Esophagus muscularis mucosa (tissue), 4 donors: ENCODE results near the gene TRIP13. TPM values are rescaled to one million over a fixed set of nuclear protein-coding genes. Genes with fewer than 3 reads are reported as not detected.
"Not testable (repeated sequence)": the region's sequence is repeated elsewhere in the genome, so short reads cannot be mapped to it uniquely, and the experiment has no call there.

Source experiments
- DNase-seq: peaks from one replicate; pipeline ENCODE4 v3.0.0-alpha.2; 2017; ENCODE audit errors: extremely low spot score
- H3K27ac ChIP-seq, 4 donors: fragments of 200-600 bp; sonication (generic); replicated peaks in 1 of 4; 1 replicate in 3 of 4; 2 replicates in 1 of 4; pipeline ENCODE4 v1.5.1; 2016 to 2019; ENCODE audit warnings: mild to moderate bottlenecking in 1 of 4
- H3K27me3 ChIP-seq, 4 donors: fragments of 200-600 bp; sonication (generic); one replicate each; pipeline versions ENCODE4 v1.5.1 to v1.6.0; 2016 to 2019
- H3K36me3 ChIP-seq, 4 donors: fragments of 200-600 bp; sonication (generic); one replicate each; pipeline ENCODE4 v1.5.1; 2016 to 2019
- H3K4me1 ChIP-seq, 4 donors: fragments of 200-600 bp; sonication (generic); one replicate each; pipeline ENCODE4 v1.5.1; 2016 to 2019
- H3K4me3 ChIP-seq, 4 donors: fragments of 200-600 bp; sonication (generic); 1 replicate in 2 of 4; 2 replicates in 2 of 4; pipeline ENCODE4 v1.5.1; 2016 to 2019; ENCODE audit warnings: mild to moderate bottlenecking in 4 of 4, moderate library complexity in 1 of 4
- H3K9me3 ChIP-seq, 4 donors: fragments of 200-600 bp; sonication (generic); 1 replicate in 3 of 4; 2 replicates in 1 of 4; pipeline ENCODE4 v1.5.1; 2016 to 2019
- EP300 ChIP-seq: sonication (generic); formaldehyde crosslinking; IDR thresholded peaks from one replicate; pipeline ENCODE4 v1.6.1; 2017; ENCODE audit warnings: antibody characterized with exemption
- POLR2A ChIP-seq: fragments of 450-650 bp; IDR thresholded peaks from one replicate; pipeline ENCODE4 v1.6.1; 2017; ENCODE audit warnings: antibody characterized with exemption, moderate library complexity, mild to moderate bottlenecking, low read depth
- POLR2AphosphoS5 ChIP-seq, 2 donors: sonication (generic); formaldehyde crosslinking; IDR thresholded peaks; one replicate each; pipeline ENCODE4 v1.6.1; 2017; ENCODE audit warnings: antibody characterized with exemption in 2 of 2
- WGBS: methylation state at CpG from one replicate; pipeline ENCODE4 v1.1.5; 2018; 5-methylcytosine and 5-hydroxymethylcytosine counted together
- intact Hi-C: fragments of 100-400 bp; cut with DNase I; formaldehyde crosslinking; loops from one replicate; pipeline ENCODE4 v1.15.1; 2023
- total RNA-seq, 4 donors: library from RNA; depleted of rRNA; stranded (reverse); fragments of >200 nt; gene quantifications; one replicate each; pipeline versions ENCODE4 v1.1.0 to v1.2.1, GENCODE V29; 2016
- TF ChIP-seq, protein P1 (sequence below), 3 experiments: fragments of 200-600 bp in 2 of 3; fragments of 450-650 bp in 1 of 3; sonication (generic) in 2 of 3; IDR thresholded peaks; one replicate each; pipeline ENCODE4 v1.5.1; 2017 to 2019; ENCODE audit warnings: antibody characterized with exemption in 3 of 3, mild to moderate bottlenecking in 2 of 3, moderate library complexity in 1 of 3

The TRIP13 gene
- total RNA-seq, 4 donors from 2014 or later, result 0.65 to 0.92 (median 0.66) TPM; not detected in 1

DNA sequence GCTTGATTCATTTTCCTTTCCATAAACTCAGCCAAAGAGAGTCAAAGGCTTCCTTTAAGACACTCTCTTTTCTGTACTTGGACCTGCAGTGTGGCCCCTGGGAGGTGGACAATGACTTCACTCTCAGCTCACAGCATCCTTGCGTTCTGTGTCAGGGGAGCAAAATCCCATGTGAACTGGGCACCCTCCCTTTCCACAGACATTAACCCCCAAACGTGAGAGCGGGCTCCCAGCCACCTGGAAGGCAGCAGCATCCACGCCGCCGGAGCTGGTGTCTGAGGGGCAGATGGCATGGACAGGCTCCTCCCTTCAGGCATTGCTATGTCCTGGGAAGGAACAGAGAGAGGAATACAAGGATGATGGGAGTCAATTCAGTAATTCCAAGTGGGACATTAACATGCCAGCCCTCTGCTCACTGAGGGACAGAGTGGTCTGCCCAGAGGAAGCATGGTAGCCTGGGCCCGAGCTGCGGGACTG, 39.5 kb downstream of the TRIP13 start:
- intact Hi-C loops, result no loop called here
- WGBS, result 74% methylated on average over 8 of the region's 8 CpGs
- Histone ChIP-seq H3K27ac (peak overlapping the region; percentile 37 to 78 (median 72)), H3K36me3 (no peaks in the 10 kb centered on the region), H3K4me1 (peaks cover 4 to 25% (median 21%) of the 10 kb centered on the region in 4 donors), H3K9me3 (no peaks in the 10 kb centered on the region), H3K4me3 (no peak overlapping the region), H3K27me3 (peaks cover 0 to 6% (median 0%) of the 10 kb centered on the region in 4 donors)
- TF ChIP-seq EP300 (no peak), POLR2AphosphoS5 (IDR thresholded peaks at IDR 0.05) (no peak), POLR2A (no peak)
- TF ChIP-seq, protein P1, sequence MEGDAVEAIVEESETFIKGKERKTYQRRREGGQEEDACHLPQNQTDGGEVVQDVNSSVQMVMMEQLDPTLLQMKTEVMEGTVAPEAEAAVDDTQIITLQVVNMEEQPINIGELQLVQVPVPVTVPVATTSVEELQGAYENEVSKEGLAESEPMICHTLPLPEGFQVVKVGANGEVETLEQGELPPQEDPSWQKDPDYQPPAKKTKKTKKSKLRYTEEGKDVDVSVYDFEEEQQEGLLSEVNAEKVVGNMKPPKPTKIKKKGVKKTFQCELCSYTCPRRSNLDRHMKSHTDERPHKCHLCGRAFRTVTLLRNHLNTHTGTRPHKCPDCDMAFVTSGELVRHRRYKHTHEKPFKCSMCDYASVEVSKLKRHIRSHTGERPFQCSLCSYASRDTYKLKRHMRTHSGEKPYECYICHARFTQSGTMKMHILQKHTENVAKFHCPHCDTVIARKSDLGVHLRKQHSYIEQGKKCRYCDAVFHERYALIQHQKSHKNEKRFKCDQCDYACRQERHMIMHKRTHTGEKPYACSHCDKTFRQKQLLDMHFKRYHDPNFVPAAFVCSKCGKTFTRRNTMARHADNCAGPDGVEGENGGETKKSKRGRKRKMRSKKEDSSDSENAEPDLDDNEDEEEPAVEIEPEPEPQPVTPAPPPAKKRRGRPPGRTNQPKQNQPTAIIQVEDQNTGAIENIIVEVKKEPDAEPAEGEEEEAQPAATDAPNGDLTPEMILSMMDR (IDR thresholded peaks at IDR 0.05), result no peak
- DNase-seq, result no peak

DNA sequence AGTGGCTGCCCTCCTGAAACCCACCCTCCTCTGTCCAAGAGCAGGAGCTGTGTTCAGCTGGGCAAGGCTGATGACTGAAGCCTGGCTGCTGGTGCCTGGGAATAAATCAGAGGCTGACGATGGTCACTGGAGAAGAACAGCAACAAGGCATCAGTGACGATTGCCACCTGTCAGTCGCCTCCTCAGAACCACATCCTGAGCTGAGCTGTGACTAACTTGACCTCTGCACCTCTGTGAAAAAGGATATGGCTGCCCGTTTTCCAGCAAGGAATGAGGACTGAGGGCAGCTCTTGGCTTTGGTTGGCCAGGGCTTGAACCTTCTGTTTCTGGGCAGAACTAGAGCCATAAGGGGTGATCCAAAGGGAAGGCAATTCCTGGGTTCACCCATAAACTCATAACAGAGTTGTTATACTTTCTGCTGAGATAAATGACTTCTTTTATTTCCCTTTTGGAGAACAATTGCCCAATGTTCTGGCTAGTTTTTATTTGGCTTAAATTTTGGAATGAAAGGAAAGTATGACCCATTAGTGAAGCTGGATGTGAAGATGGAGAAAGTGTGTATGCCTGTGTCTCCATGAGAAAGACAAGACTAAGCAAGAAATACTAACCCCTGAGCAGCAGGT, 40.1 kb downstream of the TRIP13 start:
- no peak for DNase-seq
- TF ChIP-seq POLR2A (no peak), EP300 (no peak), POLR2AphosphoS5 (IDR thresholded peaks at IDR 0.05) (peak; percentile 23 to 67)
- TF ChIP-seq, protein P1 (IDR thresholded peaks at IDR 0.05), result no peak
- intact Hi-C loops, result no loop called here
- Histone ChIP-seq H3K36me3 (no peaks in the 10 kb centered on the region), H3K9me3 (no peaks in the 10 kb centered on the region), H3K4me3 (no peak overlapping the region), H3K27ac (peak overlapping the region; percentile 49 to 78 (median 72)), H3K27me3 (peaks cover 0 to under 1% (median 0%) of the 10 kb centered on the region in 4 donors), H3K4me1 (peaks cover 4 to 23% (median 21%) of the 10 kb centered on the region in 4 donors)
- WGBS, result 47% methylated on average over 4 of the region's 4 CpGs

DNA sequence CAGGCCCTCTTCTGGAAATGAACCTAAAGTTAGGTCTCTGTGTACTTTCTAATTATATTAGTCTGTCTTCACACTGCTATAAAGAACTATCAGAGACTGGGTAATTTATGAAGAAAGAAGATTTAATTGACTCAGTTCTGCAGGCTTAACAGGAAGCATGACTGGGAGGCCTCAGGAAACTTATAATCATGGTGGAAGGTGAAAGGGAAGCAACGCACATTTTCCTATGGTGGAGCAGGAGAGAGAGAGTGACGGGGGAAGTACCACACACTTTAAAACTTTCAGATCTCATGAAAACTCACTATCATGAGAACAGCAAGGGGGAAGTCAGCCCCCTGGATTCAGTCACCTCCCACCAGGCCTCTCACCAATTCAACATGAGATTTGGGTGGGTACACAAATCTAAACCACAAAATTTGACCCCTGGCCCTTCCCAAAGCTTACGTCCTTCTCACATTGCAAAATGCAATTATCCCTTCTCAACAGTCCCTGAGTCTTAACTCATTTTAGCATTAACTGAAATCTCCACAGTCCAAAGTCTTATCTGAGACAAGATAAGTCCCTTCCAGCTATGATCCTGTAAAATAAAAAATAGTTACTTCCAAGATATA, 40.7 kb downstream of the TRIP13 start:
- intact Hi-C loops, result no loop called here

DNA sequence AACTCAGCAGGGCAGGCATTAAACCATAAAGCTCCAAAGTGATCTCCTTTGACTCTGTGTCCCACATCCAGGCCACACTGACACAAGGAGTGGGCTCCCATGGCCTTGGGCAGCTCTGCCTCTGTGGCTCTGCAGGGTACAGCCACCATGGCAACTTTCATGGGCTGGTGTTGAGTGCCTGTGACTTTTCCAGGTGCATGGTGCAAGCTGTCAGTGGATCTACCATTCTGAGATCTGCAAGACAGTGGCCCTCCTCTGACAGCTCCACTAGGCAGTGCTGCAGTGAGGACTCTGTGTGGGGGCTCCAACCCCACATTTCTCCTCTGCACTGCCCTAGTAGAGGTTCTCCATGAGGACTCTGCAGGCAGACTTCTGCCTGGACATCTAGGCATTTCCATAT, 41.3 kb downstream of the TRIP13 start:
- H3K9me3 ChIP-seq, H3K36me3 ChIP-seq, intact Hi-C loops, H3K4me3 ChIP-seq, DNase-seq, H3K27me3 ChIP-seq: not testable (repeated sequence)
- H3K27ac ChIP-seq, result peak overlapping the region; percentile 49 to 78 (median 72)
- H3K4me1 ChIP-seq, result peaks cover 4 to 23% (median 21%) of the 10 kb centered on the region in 4 donors

More for the DNA sequence above, 40.7 kb downstream of the TRIP13 start:
- Histone ChIP-seq H3K9me3 (no peaks in the 10 kb centered on the region), H3K4me1 (peaks cover 4 to 23% (median 21%) of the 10 kb centered on the region in 4 donors), H3K27ac (peak overlapping the region; percentile 49 to 78 (median 72)), H3K27me3 (no peaks in the 10 kb centered on the region), H3K4me3 (no peak overlapping the region), H3K36me3 (no peaks in the 10 kb centered on the region)
- TF ChIP-seq EP300, result no peak
- TF ChIP-seq POLR2AphosphoS5 (IDR thresholded peaks at IDR 0.05), result no peak
- TF ChIP-seq, protein P1 (IDR thresholded peaks at IDR 0.05), result no peak
- no peak for TF ChIP-seq POLR2A
- 87% methylated on average over 3 of the region's 3 CpGs for WGBS
- DNase-seq, result no peak

DNA sequence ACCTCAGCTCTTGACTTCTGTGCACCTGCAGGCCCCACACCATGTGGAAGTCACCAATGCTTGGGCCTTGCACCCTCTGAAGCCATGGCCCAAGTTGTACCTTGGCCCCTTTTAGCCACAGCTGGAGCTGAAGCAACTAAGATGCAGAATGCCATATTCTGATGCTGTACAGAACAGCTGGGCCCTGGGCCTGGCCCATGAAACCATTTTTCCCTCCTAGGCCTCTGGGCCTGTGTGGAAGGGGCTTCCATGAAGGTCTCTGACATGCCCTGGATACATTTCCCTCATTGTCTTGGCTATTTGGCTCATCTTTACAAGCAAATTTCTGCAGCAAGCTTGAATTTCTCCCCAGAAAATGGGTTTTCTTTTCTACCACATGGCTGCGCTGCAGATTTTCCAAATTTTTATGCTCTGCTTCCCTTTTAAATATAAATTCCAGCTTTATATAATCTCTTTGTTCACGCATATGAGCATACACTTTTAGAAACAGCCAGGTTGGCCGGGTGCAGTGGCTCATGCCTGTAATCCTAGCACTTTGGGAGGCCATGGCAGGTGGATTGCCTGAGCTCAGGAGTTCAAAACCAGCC, 41.8 kb downstream of the TRIP13 start:
- WGBS, result 82% methylated on average over 3 of the region's 3 CpGs
- DNase-seq, result not testable (repeated sequence)

More for the DNA sequence above, 41.8 kb downstream of the TRIP13 start:
- H3K27me3 ChIP-seq, H3K36me3 ChIP-seq, H3K4me3 ChIP-seq, H3K9me3 ChIP-seq, H3K27ac ChIP-seq, intact Hi-C loops: not testable (repeated sequence)
- H3K4me1 ChIP-seq, result peaks cover 4 to 23% (median 21%) of the 10 kb centered on the region in 4 donors
- TF ChIP-seq, protein P1 (IDR thresholded peaks at IDR 0.05), result peak in 1 of 3 experiments; percentile 16
